K562 (cell line): ENCODE data around the gene RAB12. TPM values are rescaled to one million over a fixed set of nuclear protein-coding genes. Genes with fewer than 3 reads are reported as not detected.

ENCODE experiments used
- ARID1B ChIP-seq: fragments of 450-650 bp; IDR thresholded peaks from 2 replicates; pipeline ENCODE4 v1.6.1; 2016; ENCODE audit warnings: antibody characterized with exemption, mild to moderate bottlenecking, inconsistent platforms
- CBX3 ChIP-seq, 2 experiments: IDR thresholded peaks; 1 replicate in 1 of 2; 2 replicates in 1 of 2; pipeline ENCODE4 v1.6.1; 2012; ENCODE audit warnings: inconsistent platforms in 2 of 2, low read length in 2 of 2, borderline replicate concordance in 1 of 2, control low read depth in 1 of 2
- CBX5 ChIP-seq: IDR thresholded peaks from 2 replicates; pipeline ENCODE4 v1.6.1; 2014; ENCODE audit warnings: low read depth, borderline replicate concordance
- CHD1 ChIP-seq: fragments of 200-600 bp; sonication (generic); IDR thresholded peaks from one replicate; pipeline ENCODE4 v1.6.1; 2012; ENCODE audit warnings: mild to moderate bottlenecking, moderate library complexity, low read length, inconsistent platforms
- CSDE1 ChIP-seq, 2 experiments: fragments of 450-650 bp; IDR thresholded peaks; 2 replicates each; pipeline ENCODE4 v1.6.1; 2016; ENCODE audit warnings: mild to moderate bottlenecking in 1 of 2
- CTBP1 ChIP-seq: fragments of 450-650 bp; IDR thresholded peaks from 2 replicates; pipeline ENCODE4 v1.6.1; 2016; ENCODE audit warnings: borderline replicate concordance
- FIP1L1 ChIP-seq: fragments of 200-400 bp; formaldehyde crosslinking; IDR thresholded peaks from 2 replicates; pipeline ENCODE4 v1.6.1; 2018; ENCODE audit warnings: mild to moderate bottlenecking, low read depth, low read length; ENCODE audit not compliant: poor library complexity, severe bottlenecking
- FOXA3 ChIP-seq, 2 experiments: fragments of 450-650 bp in 1 of 2; sonication (generic) in 1 of 2; formaldehyde crosslinking; IDR thresholded peaks in 1 of 2; conservative IDR thresholded peaks in 1 of 2; 2 replicates each; pipeline versions ENCODE4 v1.4.0 to v1.8.0; 2020 to 2022; ENCODE audit warnings: mild to moderate bottlenecking in 2 of 2, missing genetic modification reagents in 1 of 2
- KDM2B ChIP-seq: fragments of 250-450 bp; sonication (Bioruptor Pico); IDR thresholded peaks from 2 replicates; pipeline ENCODE4 v1.8.0; 2021; ENCODE audit warnings: mild to moderate bottlenecking, moderate library complexity
- MAFG ChIP-seq: fragments of 450-650 bp; conservative IDR thresholded peaks from 2 replicates; pipeline ENCODE4 v1.6.1; 2016; ENCODE audit warnings: missing genetic modification characterization, missing compliant biosample characterization
- MTF1 ChIP-seq: fragments of 250-450 bp; sonication (Bioruptor Pico); IDR thresholded peaks from 2 replicates; pipeline ENCODE4 v1.9.0; 2021; ENCODE audit warnings: moderate library complexity, mild to moderate bottlenecking, inconsistent platforms, borderline replicate concordance
- NFIC ChIP-seq: fragments of 450-650 bp; IDR thresholded peaks from 2 replicates; pipeline ENCODE4 v1.6.1; 2017; ENCODE audit warnings: mild to moderate bottlenecking, inconsistent platforms
- NFRKB ChIP-seq: fragments of 450-650 bp; IDR thresholded peaks from 2 replicates; pipeline ENCODE4 v1.6.1; 2016; ENCODE audit warnings: low read depth
- SREBF2 ChIP-seq: sonication (generic); formaldehyde crosslinking; IDR thresholded peaks from 2 replicates; pipeline ENCODE4 v1.4.0; 2020; ENCODE audit warnings: mild to moderate bottlenecking, missing genetic modification reagents
- SUPT5H ChIP-seq: fragments of 450-650 bp; IDR thresholded peaks from 2 replicates; pipeline ENCODE4 v1.6.1; 2016
- ZKSCAN3 ChIP-seq: fragments of 250-450 bp; sonication (Bioruptor Pico); IDR thresholded peaks from 2 replicates; pipeline ENCODE4 v1.4.0; 2020
- ZNF584 ChIP-seq: fragments of 200-800 bp; sonication (Bioruptor generic); IDR thresholded peaks from 2 replicates; pipeline ENCODE4 v1.6.1; 2016; ENCODE audit warnings: low read depth, mild to moderate bottlenecking, missing genetic modification characterization, missing compliant biosample characterization
- ZNF586 ChIP-seq: fragments of 450-650 bp; formaldehyde crosslinking; conservative IDR thresholded peaks from 2 replicates; pipeline ENCODE4 v1.4.0; 2020; ENCODE audit warnings: mild to moderate bottlenecking, moderate library complexity
- ZNF695 ChIP-seq: fragments of 450-650 bp; formaldehyde crosslinking; IDR thresholded peaks from 2 replicates; pipeline ENCODE4 v1.4.0; 2020; ENCODE audit warnings: mild to moderate bottlenecking, moderate library complexity
- polyA plus RNA-seq, 8 experiments: library from polyadenylated mRNA; depleted of rRNA in 4 of 8; stranded (reverse) in 5 of 8; unstranded in 3 of 8; fragments of >200 nt; fragmentation: Nextera tagmentation in 2 of 8; fragmentation: Illumina TruSeq in 1 of 8; extraction: Ambion mirVana in 2 of 8; extraction: Trizol in 1 of 8; gene quantifications; 2 replicates each; pipeline versions ENCODE4 v1.2.1 to v1.2.3, GENCODE V29; 2011 to 2014; ENCODE audit warnings: inconsistent platforms in 1 of 8, missing spikeins in 1 of 8
- total RNA-seq, 7 experiments: library from RNA; depleted of rRNA in 6 of 7; stranded (reverse); fragments of >200 nt in 6 of 7; fragmentation: Illumina TruSeq in 2 of 7; extraction: Trizol in 2 of 7; gene quantifications; 2 replicates each; pipeline versions ENCODE4 v1.2.1 to v1.2.3, GENCODE V29; 2011 to 2021; ENCODE audit warnings: low replicate concordance in 1 of 7
- TF ChIP-seq, protein P1 (sequence below): fragments of 450-650 bp; IDR thresholded peaks from 2 replicates; pipeline ENCODE4 v1.6.1; 2016; ENCODE audit warnings: mild to moderate bottlenecking, moderate library complexity

Gene RAB12
- total and polyA plus RNA-seq, 9 of the 15 experiments (the other 6 are each of a cell fraction or from before 2014, with no cell fraction given): 0.48 to 21.6 (median 18.8) TPM

DNA sequence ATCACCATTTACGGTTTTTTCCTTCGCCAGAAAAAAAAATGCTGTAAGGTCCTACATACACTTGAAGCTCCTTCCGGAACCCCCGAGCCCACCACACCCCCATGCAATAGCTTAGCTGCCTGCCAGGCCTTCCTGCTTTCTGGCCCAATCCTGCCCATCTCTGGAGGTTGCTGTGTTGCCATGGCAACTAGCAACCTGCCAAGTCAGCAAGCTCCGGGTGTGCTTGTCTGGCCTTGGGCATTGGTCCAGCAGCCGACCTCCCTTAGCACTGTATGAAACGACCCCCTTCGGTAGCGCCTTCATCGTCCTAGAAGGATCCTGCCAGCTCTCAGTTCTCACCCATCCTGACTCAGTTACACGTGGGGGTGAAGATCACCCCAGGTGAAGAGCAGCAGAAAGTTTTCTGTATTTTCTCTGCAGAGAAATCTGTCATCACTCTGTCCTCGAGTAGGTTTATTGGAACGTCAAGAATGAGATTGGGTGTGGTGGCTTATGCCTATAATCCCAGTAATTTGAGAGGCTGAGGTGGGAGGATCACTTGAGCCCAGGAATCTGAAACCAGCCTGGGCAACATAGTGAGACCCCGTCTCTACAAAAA is 48.7 kb downstream of the RAB12 start (continued):
- TF ChIP-seq KDM2B (no peak), CBX3 (IDR thresholded peaks at IDR 0.05; ENCODE audit: borderline replicate concordance in 1 of 2, low read length in 2 of 2) (no peak), CSDE1 (IDR thresholded peaks at IDR 0.05) (peak in 1 of 2 experiments; percentile 62; a peak in 1 of 4 replicates), ZKSCAN3 (CRISPR knock-in tag) (no peak), ARID1B (no peak), CTBP1 (peak; percentile 36; the same call in 1 of the 2 replicates), CBX5 (no peak), SREBF2 (no peak), ZNF584 (CRISPR knock-in tag) (no peak), NFRKB (no peak), ZNF695 (CRISPR knock-in tag) (no peak), ZNF586 (CRISPR knock-in tag) (no peak), CHD1 (no peak), FOXA3 (CRISPR knock-in tag; conservative IDR thresholded peaks at IDR 0.05 in 1 of 2, IDR thresholded peaks at IDR 0.05 in 1 of 2) (no peak), MTF1 (CRISPR knock-in tag) (no peak), FIP1L1 (no peak), NFIC (peak; percentile 43), MAFG (tag) (peak; percentile 51), SUPT5H (no peak)
- TF ChIP-seq, protein P1, sequence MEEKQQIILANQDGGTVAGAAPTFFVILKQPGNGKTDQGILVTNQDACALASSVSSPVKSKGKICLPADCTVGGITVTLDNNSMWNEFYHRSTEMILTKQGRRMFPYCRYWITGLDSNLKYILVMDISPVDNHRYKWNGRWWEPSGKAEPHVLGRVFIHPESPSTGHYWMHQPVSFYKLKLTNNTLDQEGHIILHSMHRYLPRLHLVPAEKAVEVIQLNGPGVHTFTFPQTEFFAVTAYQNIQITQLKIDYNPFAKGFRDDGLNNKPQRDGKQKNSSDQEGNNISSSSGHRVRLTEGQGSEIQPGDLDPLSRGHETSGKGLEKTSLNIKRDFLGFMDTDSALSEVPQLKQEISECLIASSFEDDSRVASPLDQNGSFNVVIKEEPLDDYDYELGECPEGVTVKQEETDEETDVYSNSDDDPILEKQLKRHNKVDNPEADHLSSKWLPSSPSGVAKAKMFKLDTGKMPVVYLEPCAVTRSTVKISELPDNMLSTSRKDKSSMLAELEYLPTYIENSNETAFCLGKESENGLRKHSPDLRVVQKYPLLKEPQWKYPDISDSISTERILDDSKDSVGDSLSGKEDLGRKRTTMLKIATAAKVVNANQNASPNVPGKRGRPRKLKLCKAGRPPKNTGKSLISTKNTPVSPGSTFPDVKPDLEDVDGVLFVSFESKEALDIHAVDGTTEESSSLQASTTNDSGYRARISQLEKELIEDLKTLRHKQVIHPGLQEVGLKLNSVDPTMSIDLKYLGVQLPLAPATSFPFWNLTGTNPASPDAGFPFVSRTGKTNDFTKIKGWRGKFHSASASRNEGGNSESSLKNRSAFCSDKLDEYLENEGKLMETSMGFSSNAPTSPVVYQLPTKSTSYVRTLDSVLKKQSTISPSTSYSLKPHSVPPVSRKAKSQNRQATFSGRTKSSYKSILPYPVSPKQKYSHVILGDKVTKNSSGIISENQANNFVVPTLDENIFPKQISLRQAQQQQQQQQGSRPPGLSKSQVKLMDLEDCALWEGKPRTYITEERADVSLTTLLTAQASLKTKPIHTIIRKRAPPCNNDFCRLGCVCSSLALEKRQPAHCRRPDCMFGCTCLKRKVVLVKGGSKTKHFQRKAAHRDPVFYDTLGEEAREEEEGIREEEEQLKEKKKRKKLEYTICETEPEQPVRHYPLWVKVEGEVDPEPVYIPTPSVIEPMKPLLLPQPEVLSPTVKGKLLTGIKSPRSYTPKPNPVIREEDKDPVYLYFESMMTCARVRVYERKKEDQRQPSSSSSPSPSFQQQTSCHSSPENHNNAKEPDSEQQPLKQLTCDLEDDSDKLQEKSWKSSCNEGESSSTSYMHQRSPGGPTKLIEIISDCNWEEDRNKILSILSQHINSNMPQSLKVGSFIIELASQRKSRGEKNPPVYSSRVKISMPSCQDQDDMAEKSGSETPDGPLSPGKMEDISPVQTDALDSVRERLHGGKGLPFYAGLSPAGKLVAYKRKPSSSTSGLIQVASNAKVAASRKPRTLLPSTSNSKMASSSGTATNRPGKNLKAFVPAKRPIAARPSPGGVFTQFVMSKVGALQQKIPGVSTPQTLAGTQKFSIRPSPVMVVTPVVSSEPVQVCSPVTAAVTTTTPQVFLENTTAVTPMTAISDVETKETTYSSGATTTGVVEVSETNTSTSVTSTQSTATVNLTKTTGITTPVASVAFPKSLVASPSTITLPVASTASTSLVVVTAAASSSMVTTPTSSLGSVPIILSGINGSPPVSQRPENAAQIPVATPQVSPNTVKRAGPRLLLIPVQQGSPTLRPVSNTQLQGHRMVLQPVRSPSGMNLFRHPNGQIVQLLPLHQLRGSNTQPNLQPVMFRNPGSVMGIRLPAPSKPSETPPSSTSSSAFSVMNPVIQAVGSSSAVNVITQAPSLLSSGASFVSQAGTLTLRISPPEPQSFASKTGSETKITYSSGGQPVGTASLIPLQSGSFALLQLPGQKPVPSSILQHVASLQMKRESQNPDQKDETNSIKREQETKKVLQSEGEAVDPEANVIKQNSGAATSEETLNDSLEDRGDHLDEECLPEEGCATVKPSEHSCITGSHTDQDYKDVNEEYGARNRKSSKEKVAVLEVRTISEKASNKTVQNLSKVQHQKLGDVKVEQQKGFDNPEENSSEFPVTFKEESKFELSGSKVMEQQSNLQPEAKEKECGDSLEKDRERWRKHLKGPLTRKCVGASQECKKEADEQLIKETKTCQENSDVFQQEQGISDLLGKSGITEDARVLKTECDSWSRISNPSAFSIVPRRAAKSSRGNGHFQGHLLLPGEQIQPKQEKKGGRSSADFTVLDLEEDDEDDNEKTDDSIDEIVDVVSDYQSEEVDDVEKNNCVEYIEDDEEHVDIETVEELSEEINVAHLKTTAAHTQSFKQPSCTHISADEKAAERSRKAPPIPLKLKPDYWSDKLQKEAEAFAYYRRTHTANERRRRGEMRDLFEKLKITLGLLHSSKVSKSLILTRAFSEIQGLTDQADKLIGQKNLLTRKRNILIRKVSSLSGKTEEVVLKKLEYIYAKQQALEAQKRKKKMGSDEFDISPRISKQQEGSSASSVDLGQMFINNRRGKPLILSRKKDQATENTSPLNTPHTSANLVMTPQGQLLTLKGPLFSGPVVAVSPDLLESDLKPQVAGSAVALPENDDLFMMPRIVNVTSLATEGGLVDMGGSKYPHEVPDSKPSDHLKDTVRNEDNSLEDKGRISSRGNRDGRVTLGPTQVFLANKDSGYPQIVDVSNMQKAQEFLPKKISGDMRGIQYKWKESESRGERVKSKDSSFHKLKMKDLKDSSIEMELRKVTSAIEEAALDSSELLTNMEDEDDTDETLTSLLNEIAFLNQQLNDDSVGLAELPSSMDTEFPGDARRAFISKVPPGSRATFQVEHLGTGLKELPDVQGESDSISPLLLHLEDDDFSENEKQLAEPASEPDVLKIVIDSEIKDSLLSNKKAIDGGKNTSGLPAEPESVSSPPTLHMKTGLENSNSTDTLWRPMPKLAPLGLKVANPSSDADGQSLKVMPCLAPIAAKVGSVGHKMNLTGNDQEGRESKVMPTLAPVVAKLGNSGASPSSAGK: no peak
